Activated CD4-positive, alpha-beta T cell treated with anti-CD3 and anti-CD28 coated beads for 48 hours (primary cell): Measurements from ENCODE around the gene UBN2.

ENCODE experiments used
- DNase-seq: peaks from one replicate; pipeline ENCODE4 v3.0.0-alpha.2; 2020

Gene UBN2

GRCh38 chr7:139232904-139233303, 1.9 kb downstream of the UBN2 start:
- DNase-seq = no peak

GRCh38 chr7:139241258-139241657, 10.2 kb downstream of the UBN2 start:
- no peak for DNase-seq

GRCh38 chr7:139242741-139243281, 11.8 kb downstream of the UBN2 start:
- no peak for DNase-seq

GRCh38 chr7:139245401-139245800, 14.4 kb downstream of the UBN2 start:
- no peak for DNase-seq

GRCh38 chr7:139246494-139246893, 15.5 kb downstream of the UBN2 start:
- DNase-seq = no peak

GRCh38 chr7:139246905-139247304, 15.9 kb downstream of the UBN2 start:
- DNase-seq = no peak

- no peak for DNase-seq
These were observed 18.3 kb downstream of the UBN2 start for GRCh38 chr7:139249179-139249810.

GRCh38 chr7:139252451-139252850, 21.4 kb downstream of the UBN2 start:
- no peak for DNase-seq

- no peak for DNase-seq
These were observed 23.2 kb downstream of the UBN2 start for GRCh38 chr7:139254281-139254680.

- no peak for DNase-seq
These were observed 23.7 kb downstream of the UBN2 start for GRCh38 chr7:139254728-139255127.

GRCh38 chr7:139255290-139255689, 24.3 kb downstream of the UBN2 start:
- no peak for DNase-seq

- no peak for DNase-seq
These were observed 28.1 kb downstream of the UBN2 start for GRCh38 chr7:139259142-139259541.

- DNase-seq = no peak
These were observed 33.2 kb downstream of the UBN2 start for GRCh38 chr7:139264220-139264619.

- DNase-seq = no peak
These were observed 34.6 kb downstream of the UBN2 start for GRCh38 chr7:139265673-139266072.

- no peak for DNase-seq
These were observed 40.9 kb downstream of the UBN2 start for GRCh38 chr7:139271718-139272628.

GRCh38 chr7:139284252-139284896, 53.3 kb downstream of the UBN2 start:
- DNase-seq = no peak

GRCh38 chr7:139286144-139286543, 55.1 kb downstream of the UBN2 start:
- no peak for DNase-seq

GRCh38 chr7:139292821-139293220, 61.8 kb downstream of the UBN2 start:
- no peak for DNase-seq

- DNase-seq = no peak
These were observed 62.5 kb downstream of the UBN2 start for GRCh38 chr7:139293534-139293933.

GRCh38 chr7:139294241-139294640, 63.2 kb downstream of the UBN2 start:
- DNase-seq = no peak

- DNase-seq = no peak
These were observed 64.0 kb downstream of the UBN2 start for GRCh38 chr7:139294951-139295575.

- DNase-seq = no peak
These were observed 66.8 kb downstream of the UBN2 start for GRCh38 chr7:139297795-139298194.

- DNase-seq = no peak
These were observed 68.3 kb downstream of the UBN2 start for GRCh38 chr7:139299296-139299695.
